Stomach (tissue), 4 donors: Measurements from ENCODE around the gene TAS1R2.

Experiments used
- EP300 ChIP-seq: sonication (generic); formaldehyde crosslinking; IDR thresholded peaks from one replicate; pipeline ENCODE4 v1.6.1; 2017; ENCODE audit warnings: antibody characterized with exemption
- POLR2A ChIP-seq, 4 donors: fragments of 450-650 bp; IDR thresholded peaks; one replicate each; pipeline ENCODE4 v1.6.1; 2016; ENCODE audit warnings: antibody characterized with exemption in 4 of 4, control low read depth in 2 of 4, mild to moderate bottlenecking in 1 of 4, moderate library complexity in 1 of 4
- TF ChIP-seq, protein P1 (sequence below), 7 experiments: fragments of 450-650 bp in 4 of 7; fragments of 200-600 bp in 3 of 7; sonication (generic) in 3 of 7; IDR thresholded peaks; one replicate each; pipeline ENCODE4 v1.5.1; 2016 to 2019; ENCODE audit warnings: antibody characterized with exemption in 7 of 7, control low read depth in 2 of 7, mild to moderate bottlenecking in 1 of 7

DNA sequence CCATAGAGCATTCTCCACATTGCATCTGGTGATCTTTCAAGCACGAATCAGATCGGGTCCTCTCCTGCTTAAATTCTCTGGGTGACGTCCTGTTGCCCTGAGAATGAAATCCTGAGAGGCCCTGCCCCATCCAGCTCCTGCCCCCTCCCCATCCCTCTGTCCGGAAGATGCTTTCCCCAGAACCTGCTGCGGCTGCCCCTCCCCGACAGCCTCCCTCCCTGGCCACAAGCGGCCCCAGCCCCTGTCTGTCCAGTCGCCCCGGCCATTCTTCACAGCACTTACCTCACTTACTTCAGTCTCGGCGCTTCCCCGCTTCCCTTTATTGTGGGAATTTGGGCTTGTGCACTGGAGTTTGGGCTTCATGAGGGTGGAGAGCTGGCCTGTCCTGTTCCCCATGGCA lies 40.3 kb downstream of the TAS1R2 start:
- TF ChIP-seq, protein P1, sequence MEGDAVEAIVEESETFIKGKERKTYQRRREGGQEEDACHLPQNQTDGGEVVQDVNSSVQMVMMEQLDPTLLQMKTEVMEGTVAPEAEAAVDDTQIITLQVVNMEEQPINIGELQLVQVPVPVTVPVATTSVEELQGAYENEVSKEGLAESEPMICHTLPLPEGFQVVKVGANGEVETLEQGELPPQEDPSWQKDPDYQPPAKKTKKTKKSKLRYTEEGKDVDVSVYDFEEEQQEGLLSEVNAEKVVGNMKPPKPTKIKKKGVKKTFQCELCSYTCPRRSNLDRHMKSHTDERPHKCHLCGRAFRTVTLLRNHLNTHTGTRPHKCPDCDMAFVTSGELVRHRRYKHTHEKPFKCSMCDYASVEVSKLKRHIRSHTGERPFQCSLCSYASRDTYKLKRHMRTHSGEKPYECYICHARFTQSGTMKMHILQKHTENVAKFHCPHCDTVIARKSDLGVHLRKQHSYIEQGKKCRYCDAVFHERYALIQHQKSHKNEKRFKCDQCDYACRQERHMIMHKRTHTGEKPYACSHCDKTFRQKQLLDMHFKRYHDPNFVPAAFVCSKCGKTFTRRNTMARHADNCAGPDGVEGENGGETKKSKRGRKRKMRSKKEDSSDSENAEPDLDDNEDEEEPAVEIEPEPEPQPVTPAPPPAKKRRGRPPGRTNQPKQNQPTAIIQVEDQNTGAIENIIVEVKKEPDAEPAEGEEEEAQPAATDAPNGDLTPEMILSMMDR (IDR thresholded peaks at IDR 0.05): no peak
- TF ChIP-seq POLR2A (IDR thresholded peaks at IDR 0.05) (no peak), EP300 (no peak)
